K562 (cell line): Measurements from ENCODE around the gene LMBR1. TPM values are rescaled to one million over a fixed set of nuclear protein-coding genes. Genes with fewer than 3 reads are reported as not detected.

ENCODE experiments used
- CC2D1A ChIP-seq: fragments of 450-650 bp; IDR thresholded peaks from 2 replicates; pipeline ENCODE4 v1.6.1; 2017; ENCODE audit warnings: mild to moderate bottlenecking
- CREB1 ChIP-seq, 2 experiments: sonication (generic) in 1 of 2; formaldehyde crosslinking in 1 of 2; IDR thresholded peaks; 2 replicates each; pipeline versions ENCODE4 v1.6.1 to v1.8.0; 2012 to 2022; ENCODE audit warnings: inconsistent platforms in 1 of 2, mild to moderate bottlenecking in 1 of 2, missing genetic modification reagents in 1 of 2, moderate library complexity in 1 of 2
- EGR1 ChIP-seq: fragments of 450-650 bp; conservative IDR thresholded peaks from 2 replicates; pipeline ENCODE4 v1.6.1; 2017; ENCODE audit warnings: mild to moderate bottlenecking
- ESRRA ChIP-seq: fragments of 450-650 bp; IDR thresholded peaks from 2 replicates; pipeline ENCODE4 v1.6.1; 2014; ENCODE audit warnings: low read depth, mild to moderate bottlenecking, moderate library complexity, borderline replicate concordance
- GABPA ChIP-seq: fragments of 200-800 bp; sonication (Bioruptor generic); conservative IDR thresholded peaks from 2 replicates; pipeline ENCODE4 v1.6.1; 2016; ENCODE audit warnings: low read depth, missing genetic modification characterization, missing compliant biosample characterization
- POLR2AphosphoS2 ChIP-seq: IDR thresholded peaks from 2 replicates; pipeline ENCODE4 v1.6.1; 2012; ENCODE audit warnings: low read length, improper control_type of control experiment
- REST ChIP-seq, 2 experiments: fragments of 450-650 bp; formaldehyde crosslinking in 1 of 2; IDR thresholded peaks; 2 replicates each; pipeline versions ENCODE4 v1.4.0 to v1.6.1; 2014 to 2020; ENCODE audit warnings: mild to moderate bottlenecking in 2 of 2, borderline replicate concordance in 1 of 2, low read depth in 1 of 2
- SOX6 ChIP-seq: fragments of 450-650 bp; IDR thresholded peaks from 2 replicates; pipeline ENCODE4 v1.6.1; 2014; ENCODE audit warnings: mild to moderate bottlenecking
- ZBTB1 ChIP-seq: sonication (generic); formaldehyde crosslinking; IDR thresholded peaks from 2 replicates; pipeline ENCODE4 v1.8.1; 2023; ENCODE audit warnings: missing genetic modification reagents, low read depth, mild to moderate bottlenecking, borderline replicate concordance
- ZNF253 ChIP-seq: fragments of 250-450 bp; sonication (Bioruptor Pico); conservative IDR thresholded peaks from 2 replicates; pipeline ENCODE4 v1.6.1; 2021; ENCODE audit warnings: mild to moderate bottlenecking
- ZNF561 ChIP-seq: fragments of 450-650 bp; formaldehyde crosslinking; conservative IDR thresholded peaks from 2 replicates; pipeline ENCODE4 v1.4.0; 2020; ENCODE audit warnings: mild to moderate bottlenecking, moderate library complexity
- polyA plus RNA-seq, 8 experiments: library from polyadenylated mRNA; depleted of rRNA in 4 of 8; stranded (reverse) in 5 of 8; unstranded in 3 of 8; fragments of >200 nt; fragmentation: Nextera tagmentation in 2 of 8; fragmentation: Illumina TruSeq in 1 of 8; extraction: Ambion mirVana in 2 of 8; extraction: Trizol in 1 of 8; gene quantifications; 2 replicates each; pipeline versions ENCODE4 v1.2.1 to v1.2.3, GENCODE V29; 2011 to 2014; ENCODE audit warnings: inconsistent platforms in 1 of 8, missing spikeins in 1 of 8
- total RNA-seq, 7 experiments: library from RNA; depleted of rRNA in 6 of 7; stranded (reverse); fragments of >200 nt in 6 of 7; fragmentation: Illumina TruSeq in 2 of 7; extraction: Trizol in 2 of 7; gene quantifications; 2 replicates each; pipeline versions ENCODE4 v1.2.1 to v1.2.3, GENCODE V29; 2011 to 2021; ENCODE audit warnings: low replicate concordance in 1 of 7
- TF ChIP-seq, protein P1 (sequence below), 3 experiments: fragments of 200-800 bp in 1 of 3; sonication (Bioruptor generic) in 1 of 3; sonication (generic) in 1 of 3; formaldehyde crosslinking in 1 of 3; IDR thresholded peaks; 2 replicates each; pipeline versions ENCODE4 v1.6.1 to v1.8.0; 2016 to 2022; ENCODE audit warnings: mild to moderate bottlenecking in 2 of 3, missing compliant biosample characterization in 2 of 3, missing genetic modification characterization in 2 of 3, missing genetic modification reagents in 1 of 3
- TF ChIP-seq, protein P2 (sequence below): fragments of 250-450 bp; sonication (Bioruptor Pico); IDR thresholded peaks from 2 replicates; pipeline ENCODE4 v1.5.0; 2021
- TF ChIP-seq, protein P3 (sequence below): fragments of 450-650 bp; IDR thresholded peaks from 2 replicates; pipeline ENCODE4 v1.6.1; 2016; ENCODE audit warnings: mild to moderate bottlenecking

LMBR1 gene
- total and polyA plus RNA-seq, 9 of the 15 experiments (the other 6 are each of a cell fraction or from before 2014, with no cell fraction given): 7.7 to 90.0 (median 59.9) TPM

GRCh38 chr7:156819733-156820295, 73.2 kb downstream of the LMBR1 start (continued):
- TF ChIP-seq, protein P1, sequence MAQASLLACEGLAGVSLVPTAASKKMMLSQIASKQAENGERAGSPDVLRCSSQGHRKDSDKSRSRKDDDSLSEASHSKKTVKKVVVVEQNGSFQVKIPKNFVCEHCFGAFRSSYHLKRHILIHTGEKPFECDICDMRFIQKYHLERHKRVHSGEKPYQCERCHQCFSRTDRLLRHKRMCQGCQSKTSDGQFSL (CRISPR knock-in tag; IDR thresholded peaks at IDR 0.05): no peak
- TF ChIP-seq, protein P1 (tag; IDR thresholded peaks at IDR 0.05): no peak
- TF ChIP-seq EGR1 (peak; percentile 61; the same call in 1 of the 2 replicates), SOX6 (peak; percentile 36; the same call in 1 of the 2 replicates), POLR2AphosphoS2 (no peak), CREB1 (IDR thresholded peaks at IDR 0.05) (no peak), CREB1 (CRISPR knock-in tag; IDR thresholded peaks at IDR 0.05) (no peak), REST (IDR thresholded peaks at IDR 0.05; ENCODE audit: borderline replicate concordance) (no peak), REST (CRISPR knock-in tag; IDR thresholded peaks at IDR 0.05; ENCODE audit: low read depth) (no peak), CC2D1A (no peak), ZNF253 (CRISPR knock-in tag) (no peak), ZNF561 (CRISPR knock-in tag) (no peak), ZBTB1 (CRISPR knock-in tag) (no peak), ESRRA (no peak), GABPA (tag) (no peak)
- TF ChIP-seq, protein P2, sequence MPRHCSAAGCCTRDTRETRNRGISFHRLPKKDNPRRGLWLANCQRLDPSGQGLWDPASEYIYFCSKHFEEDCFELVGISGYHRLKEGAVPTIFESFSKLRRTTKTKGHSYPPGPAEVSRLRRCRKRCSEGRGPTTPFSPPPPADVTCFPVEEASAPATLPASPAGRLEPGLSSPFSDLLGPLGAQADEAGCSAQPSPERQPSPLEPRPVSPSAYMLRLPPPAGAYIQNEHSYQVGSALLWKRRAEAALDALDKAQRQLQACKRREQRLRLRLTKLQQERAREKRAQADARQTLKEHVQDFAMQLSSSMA (CRISPR knock-in tag): no peak
- TF ChIP-seq, protein P3, sequence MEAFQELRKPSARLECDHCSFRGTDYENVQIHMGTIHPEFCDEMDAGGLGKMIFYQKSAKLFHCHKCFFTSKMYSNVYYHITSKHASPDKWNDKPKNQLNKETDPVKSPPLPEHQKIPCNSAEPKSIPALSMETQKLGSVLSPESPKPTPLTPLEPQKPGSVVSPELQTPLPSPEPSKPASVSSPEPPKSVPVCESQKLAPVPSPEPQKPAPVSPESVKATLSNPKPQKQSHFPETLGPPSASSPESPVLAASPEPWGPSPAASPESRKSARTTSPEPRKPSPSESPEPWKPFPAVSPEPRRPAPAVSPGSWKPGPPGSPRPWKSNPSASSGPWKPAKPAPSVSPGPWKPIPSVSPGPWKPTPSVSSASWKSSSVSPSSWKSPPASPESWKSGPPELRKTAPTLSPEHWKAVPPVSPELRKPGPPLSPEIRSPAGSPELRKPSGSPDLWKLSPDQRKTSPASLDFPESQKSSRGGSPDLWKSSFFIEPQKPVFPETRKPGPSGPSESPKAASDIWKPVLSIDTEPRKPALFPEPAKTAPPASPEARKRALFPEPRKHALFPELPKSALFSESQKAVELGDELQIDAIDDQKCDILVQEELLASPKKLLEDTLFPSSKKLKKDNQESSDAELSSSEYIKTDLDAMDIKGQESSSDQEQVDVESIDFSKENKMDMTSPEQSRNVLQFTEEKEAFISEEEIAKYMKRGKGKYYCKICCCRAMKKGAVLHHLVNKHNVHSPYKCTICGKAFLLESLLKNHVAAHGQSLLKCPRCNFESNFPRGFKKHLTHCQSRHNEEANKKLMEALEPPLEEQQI: no peak
